ENCODE measurements around the gene GOLGA6L2. TPM values are rescaled to one million over a fixed set of nuclear protein-coding genes. Genes with fewer than 3 reads are reported as not detected.
"Not testable (repeated sequence)": the region's sequence is repeated elsewhere in the genome, so short reads cannot be mapped to it uniquely, and the experiment has no call there.

The GOLGA6L2 gene
- polyA plus RNA-seq, 4 donors, result not detected

GRCh38 chr15:23402140-23402539 is 44.9 kb downstream of the GOLGA6L2 start:
- H3K36me3 ChIP-seq (ENCODE audit: control insufficient read depth in 3 of 3, insufficient read depth in 2 of 3, low read depth in 1 of 3, low read length in 3 of 3), result no peaks in the 10 kb centered on the region
- no peaks in the 10 kb centered on the region for H3K27me3 ChIP-seq (ENCODE audit: control insufficient read depth in 3 of 3, insufficient read depth in 3 of 3, low read length in 3 of 3)
- FAIRE-seq, result no peak
- H3K9me3 ChIP-seq (ENCODE audit: control insufficient read depth in 2 of 2, insufficient read depth in 1 of 2, low read depth in 1 of 2, low read length in 1 of 2), result peaks cover 0 to 8% of the 10 kb centered on the region in 2 donors
- 48 to 77% (median 70%) methylated on average over 2 of the region's 2 CpGs for WGBS, 3 donors
- H3K4me3 ChIP-seq (ENCODE audit: low read depth in 1 of 3, low read length in 3 of 3), result no peak overlapping the region
- no peak overlapping the region for H3K27ac ChIP-seq (ENCODE audit: low read depth in 1 of 3, low read length in 2 of 3)
- DNase-seq, result no peak
- H3K4me1 ChIP-seq (ENCODE audit: control insufficient read depth in 3 of 3, insufficient read depth in 2 of 3, low read depth in 1 of 3, low read length in 2 of 3), result no peaks in the 10 kb centered on the region

GRCh38 chr15:23401627-23402026 is 45.4 kb downstream of the GOLGA6L2 start:
- FAIRE-seq (no peak), DNase-seq (no peak)
- H3K4me3 ChIP-seq (ENCODE audit: low read depth in 1 of 3, low read length in 3 of 3), result no peak overlapping the region
- H3K36me3 ChIP-seq (ENCODE audit: control insufficient read depth in 3 of 3, insufficient read depth in 2 of 3, low read depth in 1 of 3, low read length in 3 of 3), result no peaks in the 10 kb centered on the region
- H3K27ac ChIP-seq (ENCODE audit: low read depth in 1 of 3, low read length in 2 of 3), result no peak overlapping the region
- no peaks in the 10 kb centered on the region for H3K27me3 ChIP-seq (ENCODE audit: control insufficient read depth in 3 of 3, insufficient read depth in 3 of 3, low read length in 3 of 3)
- peaks cover 0 to 8% of the 10 kb centered on the region in 2 donors for H3K9me3 ChIP-seq (ENCODE audit: control insufficient read depth in 2 of 2, insufficient read depth in 1 of 2, low read depth in 1 of 2, low read length in 1 of 2)
- WGBS, 3 donors, result 66 to 72% (median 71%) methylated on average over 8 of the region's 8 CpGs
- H3K4me1 ChIP-seq (ENCODE audit: control insufficient read depth in 3 of 3, insufficient read depth in 2 of 3, low read depth in 1 of 3, low read length in 2 of 3), result no peaks in the 10 kb centered on the region

GRCh38 chr15:23399207-23399606 is 47.8 kb downstream of the GOLGA6L2 start:
- not testable (repeated sequence) for H3K36me3 ChIP-seq (ENCODE audit: control insufficient read depth in 3 of 3, insufficient read depth in 2 of 3, low read depth in 1 of 3, low read length in 3 of 3); DNase-seq; H3K27me3 ChIP-seq (ENCODE audit: control insufficient read depth in 3 of 3, insufficient read depth in 3 of 3, low read length in 3 of 3); H3K4me1 ChIP-seq (ENCODE audit: control insufficient read depth in 3 of 3, insufficient read depth in 2 of 3, low read depth in 1 of 3, low read length in 2 of 3); H3K4me3 ChIP-seq (ENCODE audit: low read depth in 1 of 3, low read length in 3 of 3); H3K27ac ChIP-seq (ENCODE audit: low read depth in 1 of 3, low read length in 2 of 3); H3K9me3 ChIP-seq (ENCODE audit: control insufficient read depth in 2 of 2, insufficient read depth in 1 of 2, low read depth in 1 of 2, low read length in 1 of 2); FAIRE-seq
- 68 to 78% (median 70%) methylated on average over 5 of the region's 5 CpGs for WGBS, 3 donors

GRCh38 chr15:23398357-23398756 is 48.7 kb downstream of the GOLGA6L2 start:
- H3K27ac ChIP-seq (ENCODE audit: low read depth in 1 of 3, low read length in 2 of 3); H3K27me3 ChIP-seq (ENCODE audit: control insufficient read depth in 3 of 3, insufficient read depth in 3 of 3, low read length in 3 of 3); H3K36me3 ChIP-seq (ENCODE audit: control insufficient read depth in 3 of 3, insufficient read depth in 2 of 3, low read depth in 1 of 3, low read length in 3 of 3); DNase-seq; FAIRE-seq; H3K9me3 ChIP-seq (ENCODE audit: control insufficient read depth in 2 of 2, insufficient read depth in 1 of 2, low read depth in 1 of 2, low read length in 1 of 2); H3K4me3 ChIP-seq (ENCODE audit: low read depth in 1 of 3, low read length in 3 of 3); H3K4me1 ChIP-seq (ENCODE audit: control insufficient read depth in 3 of 3, insufficient read depth in 2 of 3, low read depth in 1 of 3, low read length in 2 of 3): not testable (repeated sequence)
- WGBS, 3 donors, result 92 to 97% (median 94%) methylated on average over 4 of the region's 4 CpGs

- Histone ChIP-seq H3K4me1 (ENCODE audit: control insufficient read depth in 3 of 3, insufficient read depth in 2 of 3, low read depth in 1 of 3, low read length in 2 of 3) (no peaks in the 10 kb centered on the region), H3K27ac (ENCODE audit: low read depth in 1 of 3, low read length in 2 of 3) (no peak overlapping the region), H3K4me3 (ENCODE audit: low read depth in 1 of 3, low read length in 3 of 3) (no peak overlapping the region), H3K27me3 (ENCODE audit: control insufficient read depth in 3 of 3, insufficient read depth in 3 of 3, low read length in 3 of 3) (no peaks in the 10 kb centered on the region), H3K36me3 (ENCODE audit: control insufficient read depth in 3 of 3, insufficient read depth in 2 of 3, low read depth in 1 of 3, low read length in 3 of 3) (no peaks in the 10 kb centered on the region), H3K9me3 (ENCODE audit: control insufficient read depth in 2 of 2, insufficient read depth in 1 of 2, low read depth in 1 of 2, low read length in 1 of 2) (peaks cover 0 to 8% of the 10 kb centered on the region in 2 donors)
- DNase-seq, result no peak
- WGBS, 3 donors, result 62 to 74% (median 73%) methylated on average over 7 of the region's 7 CpGs
- FAIRE-seq, result no peak
These were observed 49.3 kb downstream of the GOLGA6L2 start for GRCh38 chr15:23397779-23398178.

GRCh38 chr15:23395832-23396231 is 51.2 kb downstream of the GOLGA6L2 start:
- Histone ChIP-seq H3K27me3 (ENCODE audit: control insufficient read depth in 3 of 3, insufficient read depth in 3 of 3, low read length in 3 of 3) (no peaks in the 10 kb centered on the region), H3K27ac (ENCODE audit: low read depth in 1 of 3, low read length in 2 of 3) (no peak overlapping the region), H3K36me3 (ENCODE audit: control insufficient read depth in 3 of 3, insufficient read depth in 2 of 3, low read depth in 1 of 3, low read length in 3 of 3) (no peaks in the 10 kb centered on the region), H3K9me3 (ENCODE audit: control insufficient read depth in 2 of 2, insufficient read depth in 1 of 2, low read depth in 1 of 2, low read length in 1 of 2) (peaks cover 0 to 8% of the 10 kb centered on the region in 2 donors), H3K4me3 (ENCODE audit: low read depth in 1 of 3, low read length in 3 of 3) (no peak overlapping the region), H3K4me1 (ENCODE audit: control insufficient read depth in 3 of 3, insufficient read depth in 2 of 3, low read depth in 1 of 3, low read length in 2 of 3) (no peaks in the 10 kb centered on the region)
- no peak for FAIRE-seq
- WGBS, 3 donors, result 56 to 69% (median 63%) methylated on average over 5 of the region's 5 CpGs
- DNase-seq, result no peak

GRCh38 chr15:23395030-23395692 is 51.9 kb downstream of the GOLGA6L2 start:
- no peaks in the 10 kb centered on the region for H3K36me3 ChIP-seq (ENCODE audit: control insufficient read depth in 3 of 3, insufficient read depth in 2 of 3, low read depth in 1 of 3, low read length in 3 of 3)
- FAIRE-seq (no peak), DNase-seq (no peak)
- peaks cover 0 to 8% of the 10 kb centered on the region in 2 donors for H3K9me3 ChIP-seq (ENCODE audit: control insufficient read depth in 2 of 2, insufficient read depth in 1 of 2, low read depth in 1 of 2, low read length in 1 of 2)
- no peaks in the 10 kb centered on the region for H3K27me3 ChIP-seq (ENCODE audit: control insufficient read depth in 3 of 3, insufficient read depth in 3 of 3, low read length in 3 of 3)
- H3K4me3 ChIP-seq (ENCODE audit: low read depth in 1 of 3, low read length in 3 of 3), result no peak overlapping the region
- WGBS, 3 donors, result 63 to 73% (median 72%) methylated on average over 15 of the region's 15 CpGs
- H3K27ac ChIP-seq (ENCODE audit: low read depth in 1 of 3, low read length in 2 of 3), result no peak overlapping the region
- H3K4me1 ChIP-seq (ENCODE audit: control insufficient read depth in 3 of 3, insufficient read depth in 2 of 3, low read depth in 1 of 3, low read length in 2 of 3), result no peaks in the 10 kb centered on the region
